DMS114 treated with DMSO at 0.1 percent for 48 hours (cell line): ENCODE measurements around the gene UBE2J2.

Experiments
- DNase-seq: peaks from one replicate; lab custom pipeline; 2025; ENCODE audit not compliant: unreplicated experiment; lab: John Stamatoyannopoulos, UW

The UBE2J2 gene

GRCh38 chr1:1240822-1241587, 32.6 kb downstream of the UBE2J2 start:
- DNase-seq: no peak

GRCh38 chr1:1240348-1240732, 33.3 kb downstream of the UBE2J2 start:
- no peak for DNase-seq

- DNase-seq: no peak
Measured at GRCh38 chr1:1239614-1240347, 33.9 kb downstream of the UBE2J2 start.

DNA sequence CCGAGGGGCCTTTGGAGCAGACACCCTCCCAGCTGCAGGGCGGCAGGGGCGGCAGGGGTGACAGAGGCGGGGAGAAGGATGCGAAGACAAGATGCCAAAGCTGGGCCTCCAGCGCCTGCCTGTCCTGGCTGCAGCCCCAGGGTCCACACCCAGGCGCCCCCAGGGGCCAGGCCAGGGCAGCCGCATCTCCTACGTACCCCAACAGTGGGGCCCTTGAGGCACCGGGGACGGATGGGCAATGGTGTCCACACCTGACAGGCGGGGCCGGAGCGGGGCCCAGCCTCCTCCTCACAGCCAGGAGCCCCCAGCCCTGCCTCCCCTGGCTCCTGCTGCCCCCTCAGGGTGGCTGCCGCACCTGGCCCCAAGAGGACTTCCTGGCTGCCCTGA, 34.4 kb downstream of the UBE2J2 start:
- DNase-seq: no peak

- DNase-seq: no peak
Measured at GRCh38 chr1:1238702-1239178, 34.9 kb downstream of the UBE2J2 start.

DNA sequence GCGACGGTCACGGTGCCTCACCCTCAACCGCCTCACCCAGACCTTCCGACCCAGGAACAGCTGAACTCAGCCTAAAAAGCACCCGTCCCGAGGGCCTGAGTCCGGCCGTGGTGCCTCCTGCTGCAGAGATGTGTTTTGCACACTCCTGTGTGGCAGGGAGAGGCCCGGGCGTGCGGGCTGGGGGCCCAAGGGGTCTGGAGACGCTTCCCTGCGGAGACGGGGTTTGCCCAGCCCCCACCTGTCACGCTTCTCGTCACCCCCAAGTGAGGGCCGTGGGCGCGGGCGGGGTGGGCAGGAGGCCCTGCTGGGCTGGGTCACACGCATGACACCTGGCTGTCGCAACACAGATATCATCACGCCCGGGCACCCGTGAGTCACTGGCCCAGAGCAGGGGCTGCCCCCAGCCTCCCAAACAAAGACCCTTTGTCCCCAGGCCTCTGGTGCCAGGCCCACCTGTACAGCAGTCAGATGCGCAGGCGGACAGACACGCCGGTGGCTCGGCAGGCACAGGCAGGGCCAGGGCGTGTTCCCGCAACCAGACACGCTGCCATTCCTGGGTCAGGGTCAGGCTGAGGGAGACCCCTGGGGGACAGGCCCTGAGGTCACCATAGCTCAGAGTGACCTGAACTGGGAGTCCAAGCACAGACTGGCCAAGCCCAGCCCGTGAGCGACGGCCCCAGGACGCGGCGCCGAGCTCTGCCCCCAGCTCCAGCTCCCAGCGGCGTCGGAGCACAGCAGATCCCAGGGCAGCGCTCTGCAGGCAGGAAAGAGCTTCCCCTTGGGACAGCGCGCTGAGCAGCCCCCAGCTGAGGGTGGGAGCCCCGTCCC, 35.6 kb downstream of the UBE2J2 start:
- no peak for DNase-seq

GRCh38 chr1:1236945-1237873, 36.4 kb downstream of the UBE2J2 start:
- no peak for DNase-seq

GRCh38 chr1:1236176-1236763, 37.4 kb downstream of the UBE2J2 start:
- no peak for DNase-seq

DNA sequence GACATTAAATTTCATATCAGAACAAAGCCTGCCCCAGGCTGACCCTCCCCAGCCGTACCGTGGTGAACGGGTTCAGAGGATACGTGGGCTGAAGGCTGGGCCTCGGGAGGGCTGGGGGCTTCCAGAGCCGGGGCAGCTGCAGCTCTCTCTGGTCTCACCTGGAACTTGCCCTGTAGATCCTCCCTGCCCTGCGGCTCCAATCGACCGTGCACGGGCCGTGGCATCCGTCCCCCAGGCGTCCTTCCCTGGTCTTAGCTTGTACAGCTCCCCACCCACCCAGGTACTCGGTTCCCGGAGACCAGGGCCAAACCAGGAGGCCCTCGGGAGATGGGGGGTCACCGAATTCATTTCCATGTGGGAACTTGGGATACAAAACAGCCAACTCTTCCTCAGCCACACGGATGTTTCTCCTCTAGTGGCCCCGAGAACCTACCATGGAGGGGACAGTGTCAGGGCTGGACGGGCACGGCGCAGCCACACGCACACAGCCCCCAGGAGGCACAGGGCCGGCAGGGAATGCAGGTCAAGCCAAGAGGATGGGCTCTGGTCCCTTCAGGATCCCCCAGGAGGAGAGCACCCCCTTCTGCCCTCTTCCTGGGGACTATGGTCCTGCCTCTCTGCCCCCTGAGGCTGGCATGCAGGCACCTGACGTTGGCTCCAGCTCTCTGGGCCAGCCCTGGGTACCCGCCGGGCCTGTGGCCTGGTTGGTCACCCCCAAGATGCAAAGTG, 38.5 kb downstream of the UBE2J2 start:
- no peak for DNase-seq

GRCh38 chr1:1234180-1234808, 39.4 kb downstream of the UBE2J2 start:
- DNase-seq: no peak

- no peak for DNase-seq
Measured at GRCh38 chr1:1233567-1233892, 40.1 kb downstream of the UBE2J2 start.

GRCh38 chr1:1232796-1233566, 40.7 kb downstream of the UBE2J2 start:
- DNase-seq: no peak

DNA sequence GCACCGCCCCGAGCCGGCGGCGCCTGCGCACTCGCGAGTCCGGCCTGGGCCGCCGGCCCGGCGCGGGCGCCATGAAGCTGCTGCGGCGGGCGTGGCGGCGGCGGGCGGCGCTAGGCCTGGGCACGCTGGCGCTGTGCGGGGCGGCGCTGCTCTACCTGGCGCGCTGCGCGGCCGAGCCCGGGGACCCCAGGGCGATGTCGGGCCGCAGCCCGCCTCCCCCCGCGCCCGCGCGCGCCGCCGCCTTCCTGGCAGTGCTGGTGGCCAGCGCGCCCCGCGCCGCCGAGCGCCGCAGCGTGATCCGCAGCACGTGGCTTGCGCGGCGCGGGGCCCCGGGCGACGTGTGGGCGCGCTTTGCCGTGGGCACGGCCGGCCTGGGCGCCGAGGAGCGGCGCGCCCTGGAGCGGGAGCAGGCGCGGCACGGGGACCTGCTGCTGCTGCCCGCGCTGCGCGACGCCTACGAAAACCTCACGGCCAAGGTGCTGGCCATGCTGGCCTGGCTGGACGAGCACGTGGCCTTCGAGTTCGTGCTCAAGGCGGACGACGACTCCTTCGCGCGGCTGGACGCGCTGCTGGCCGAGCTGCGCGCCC, 41.4 kb downstream of the UBE2J2 start, which contains the start of gene B3GALT6:
B3GALT6 (plus strand) TSS at position 30 of the 588 bp plus-strand sequence; CDS start at position 72, 42 bp downstream.
- DNase-seq: no peak

DNA sequence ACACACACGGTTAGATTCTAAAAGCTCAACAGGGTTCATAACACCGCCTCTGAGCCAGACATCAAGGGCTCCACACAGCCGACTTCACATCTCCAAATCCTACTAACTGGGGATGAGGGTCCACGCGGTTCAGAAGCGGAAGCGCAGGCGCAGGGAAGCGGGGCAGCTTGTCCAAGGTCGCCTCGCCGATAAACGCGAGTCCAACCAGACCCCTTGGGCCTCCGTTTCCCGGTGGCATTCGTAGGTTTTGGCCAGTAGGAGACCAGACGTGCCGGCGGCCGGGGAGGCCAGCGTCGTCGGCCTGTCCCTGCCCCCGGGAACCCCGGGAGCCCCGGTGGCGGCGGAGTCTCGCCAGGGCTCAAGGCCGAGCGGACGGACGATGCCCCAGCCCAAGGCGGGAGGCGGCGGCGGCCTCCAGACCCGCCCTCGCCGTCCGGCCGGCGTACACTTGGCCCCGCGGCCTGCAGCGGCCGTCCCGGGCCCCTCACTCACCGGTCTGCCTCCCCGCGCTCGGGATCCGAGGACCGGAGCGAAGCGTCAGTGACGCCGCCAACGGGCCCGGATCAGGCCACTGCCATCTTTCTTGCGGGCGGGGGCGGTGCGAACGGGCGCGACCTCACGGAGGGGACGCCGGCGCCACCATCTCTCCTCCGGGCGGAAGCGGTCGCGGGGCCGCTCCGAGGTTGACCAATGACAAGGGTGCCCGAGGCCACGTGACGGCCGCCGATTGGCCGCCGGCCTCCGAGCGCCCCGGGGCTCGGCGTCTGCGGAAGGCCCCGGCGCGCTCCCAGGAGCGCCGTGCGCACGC, 42.0 kb downstream of the UBE2J2 start, which contains the start of gene SDF4:
SDF4 (minus strand) TSS at position 602 of the 808 bp plus-strand sequence. CDS start 3,229 bp downstream, outside the sequence.
- DNase-seq: peak; percentile 85

DNA sequence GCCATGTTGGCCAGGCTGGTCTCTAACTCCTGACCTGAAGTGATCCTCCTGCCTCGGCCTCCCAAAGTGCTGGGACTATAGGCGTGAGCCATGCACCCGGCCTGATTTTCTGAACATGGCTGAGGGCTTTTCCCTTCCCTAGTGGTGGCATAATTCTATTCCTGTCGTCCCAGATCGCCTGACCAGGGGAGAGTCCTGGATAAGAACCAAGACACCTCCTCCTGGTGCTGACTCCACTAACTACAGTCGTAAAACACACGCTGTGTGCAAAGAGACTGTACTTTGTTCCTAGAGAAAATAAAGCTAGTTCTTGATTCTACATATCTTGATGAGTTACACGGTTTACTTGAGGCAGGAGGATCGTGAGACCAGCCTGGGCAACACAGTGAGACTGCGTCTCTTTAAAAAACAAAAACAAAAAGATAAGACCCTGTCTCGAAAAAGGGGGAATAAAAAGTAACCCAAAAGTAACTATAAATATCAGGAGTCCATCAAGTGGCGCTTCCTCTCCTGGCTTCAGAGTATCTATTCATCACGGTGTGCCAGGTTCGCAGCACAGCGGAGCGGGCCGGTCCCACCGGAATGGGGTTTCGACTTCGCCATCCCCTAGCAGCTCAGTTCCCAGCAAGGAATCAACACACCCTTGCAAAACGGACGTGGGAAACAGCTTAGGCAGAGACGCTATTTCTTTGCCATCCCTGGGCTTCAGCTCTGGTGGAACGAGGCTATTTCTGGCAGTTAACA, 42.8 kb downstream of the UBE2J2 start:
- DNase-seq: peak; percentile 36

DNA sequence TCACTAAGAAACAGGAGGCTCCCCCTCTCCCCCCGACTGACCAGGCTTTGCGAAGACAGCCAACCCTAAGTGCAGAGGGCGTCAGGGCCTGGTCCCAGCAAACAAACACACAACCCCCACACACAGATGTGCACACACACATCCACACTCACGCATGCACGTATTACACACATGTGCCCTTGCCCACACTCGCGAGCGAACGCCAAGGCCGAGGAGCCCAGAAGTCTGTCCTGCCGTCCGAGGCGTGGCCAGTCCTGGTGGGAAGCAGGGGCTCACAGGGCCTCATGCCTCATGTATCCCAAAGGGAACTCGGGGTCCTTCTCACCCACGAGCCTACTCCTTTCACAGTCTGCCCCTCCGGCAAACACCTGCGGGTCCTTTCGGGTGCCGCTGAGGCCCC, 43.9 kb downstream of the UBE2J2 start:
- no peak for DNase-seq
